Activated naive CD8-positive, alpha-beta T cell treated with anti-CD3 and anti-CD28 coated beads, Interleukin-2, amount 50 U/mL, for 24 hours (primary cell): ENCODE data around the gene LOXL4.

ENCODE experiments used
- ATAC-seq: fragments of 150-1000 bp; cut with Tn5 transposase; one replicate; pipeline ENCODE4 v1.10.0; 2021
- DNase-seq: peaks from one replicate; pipeline ENCODE4 v3.0.0; 2021
- H3K27ac Mint-ChIP-seq: one replicate; pipeline ENCODE4 v1.8.0; 2021; ENCODE audit warnings: mild to moderate bottlenecking, mixed read lengths
- H3K27me3 Mint-ChIP-seq: one replicate; pipeline ENCODE4 v1.8.0; 2021; ENCODE audit warnings: mixed read lengths
- H3K36me3 Mint-ChIP-seq: one replicate; pipeline ENCODE4 v1.8.0; 2021; ENCODE audit warnings: low read depth, mixed read lengths
- H3K4me1 Mint-ChIP-seq: one replicate; pipeline ENCODE4 v1.8.0; 2021; ENCODE audit warnings: mixed read lengths
- H3K4me3 Mint-ChIP-seq: one replicate; pipeline ENCODE4 v1.8.0; 2021; ENCODE audit warnings: mild to moderate bottlenecking, moderate library complexity, mixed read lengths
- H3K9me3 Mint-ChIP-seq: one replicate; pipeline ENCODE4 v1.8.0; 2021; ENCODE audit warnings: mixed read lengths

The LOXL4 gene

DNA sequence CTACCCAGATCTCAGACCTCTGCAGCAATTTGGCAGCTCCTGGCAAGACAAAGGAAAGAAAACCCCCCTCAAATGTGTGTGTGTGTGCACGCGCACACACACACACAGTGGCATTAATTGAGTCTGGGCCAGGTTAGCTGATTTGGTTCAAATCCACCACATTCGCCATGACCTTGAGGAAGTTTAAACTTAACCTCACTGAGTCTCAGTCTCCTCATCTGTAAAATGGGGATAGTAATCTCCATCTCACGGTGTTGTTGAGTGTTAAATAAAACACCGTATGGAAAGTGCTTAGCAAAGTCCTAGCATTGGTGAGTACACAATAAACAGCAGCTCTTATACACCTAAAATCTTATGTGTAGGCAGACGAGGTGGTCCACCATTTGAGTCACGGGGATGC is 4.9 kb downstream of the LOXL4 start:
- Mint-ChIP-seq H3K27me3 (peaks cover 16% of the 10 kb centered on the region), H3K4me1 (no peaks in the 10 kb centered on the region), H3K9me3 (no peaks in the 10 kb centered on the region), H3K27ac (no peak overlapping the region), H3K4me3 (no peak overlapping the region), H3K36me3 (no peaks in the 10 kb centered on the region)
- ATAC-seq (no peak), DNase-seq (no peak)

DNA sequence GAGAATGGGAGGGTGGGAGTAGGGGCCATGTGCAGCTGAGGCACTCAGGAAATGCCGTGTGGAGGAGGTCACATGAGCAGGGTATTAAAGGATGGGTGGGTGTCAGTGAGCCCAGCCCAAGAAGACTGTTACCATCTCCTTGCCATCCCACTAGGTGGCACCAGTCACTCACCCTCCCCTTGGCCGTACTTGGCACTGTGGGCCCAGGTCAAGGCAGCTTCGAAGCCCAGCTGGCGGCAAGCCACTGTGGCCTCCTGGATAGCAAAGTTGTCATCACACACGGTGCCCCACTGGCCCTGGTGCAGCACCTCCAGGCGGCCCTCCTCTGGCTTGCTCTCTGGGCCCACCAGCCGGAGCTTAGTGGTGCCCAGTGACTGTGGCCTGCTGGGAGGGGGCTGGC is 5.4 kb downstream of the LOXL4 start:
- ATAC-seq, result no peak
- Mint-ChIP-seq H3K27ac (no peak overlapping the region), H3K9me3 (no peaks in the 10 kb centered on the region), H3K4me3 (no peak overlapping the region), H3K4me1 (no peaks in the 10 kb centered on the region), H3K36me3 (no peaks in the 10 kb centered on the region), H3K27me3 (peaks cover 13% of the 10 kb centered on the region)
- DNase-seq, result peak; percentile 14

DNA sequence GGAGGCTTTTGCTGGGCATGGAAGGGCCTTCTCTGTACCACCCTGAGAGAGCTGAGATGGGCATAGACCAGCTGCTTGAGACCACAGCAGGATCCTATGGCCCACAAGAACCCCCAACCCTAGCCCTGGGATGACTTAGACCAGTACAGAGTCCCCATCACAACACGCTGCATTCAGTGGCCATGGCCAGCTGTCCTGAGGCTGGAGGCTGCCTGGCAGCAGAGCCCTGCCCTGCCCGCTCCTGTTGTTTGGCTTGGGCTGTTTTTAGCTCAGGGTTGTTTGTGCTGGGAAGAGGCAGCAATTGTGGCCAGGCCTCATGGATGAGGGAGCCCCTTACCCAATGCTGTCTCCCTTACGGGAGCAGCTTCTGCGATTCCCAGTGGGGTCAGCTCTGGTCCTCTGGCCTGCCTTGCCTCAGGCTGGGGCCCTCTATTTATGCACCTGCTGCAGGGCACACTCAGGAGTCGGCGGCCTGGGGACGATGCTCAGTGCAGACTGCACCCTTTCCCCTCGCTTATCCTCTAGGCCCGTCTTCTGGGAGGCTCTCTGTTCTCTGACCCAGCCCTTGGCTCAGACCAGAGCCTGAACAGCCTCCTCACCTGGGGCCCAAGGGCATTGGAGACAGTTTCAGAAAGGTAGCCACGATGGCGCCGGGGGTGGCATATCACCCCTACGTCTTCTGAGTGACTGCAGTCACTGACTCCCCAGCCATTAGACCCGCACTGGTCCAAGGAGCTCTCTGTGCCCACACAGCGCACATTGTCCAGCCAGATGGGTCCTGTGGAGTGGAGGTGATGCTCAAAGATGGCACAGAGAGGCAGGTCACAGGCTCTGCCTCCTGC is 6.3 kb downstream of the LOXL4 start:
- Mint-ChIP-seq H3K27ac (no peak overlapping the region), H3K9me3 (no peaks in the 10 kb centered on the region), H3K4me1 (no peaks in the 10 kb centered on the region), H3K4me3 (no peak overlapping the region), H3K36me3 (no peaks in the 10 kb centered on the region), H3K27me3 (peaks cover 6% of the 10 kb centered on the region)
- no peak for ATAC-seq
- DNase-seq, result no peak

DNA sequence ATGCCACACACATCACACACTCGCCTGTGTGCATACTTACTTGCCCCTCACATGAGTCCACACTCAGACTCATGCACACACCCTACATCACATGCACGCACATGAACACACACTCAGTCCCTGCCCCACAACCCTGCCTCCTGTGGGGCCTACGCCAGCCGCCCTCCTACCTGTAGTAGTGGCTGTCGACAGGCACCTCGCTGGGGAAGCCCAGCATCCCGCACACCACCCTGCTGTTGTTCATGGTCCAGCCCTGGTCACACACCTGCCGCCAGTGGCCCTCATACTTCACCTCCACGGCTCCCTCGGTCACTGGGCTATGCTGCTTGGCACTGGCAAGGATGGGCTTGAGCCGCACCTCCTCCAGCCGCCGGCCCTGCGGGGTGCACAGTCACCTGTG is 7.2 kb downstream of the LOXL4 start:
- Mint-ChIP-seq H3K36me3 (peaks cover 3% of the 10 kb centered on the region), H3K27me3 (no peaks in the 10 kb centered on the region), H3K27ac (no peak overlapping the region), H3K9me3 (no peaks in the 10 kb centered on the region), H3K4me1 (no peaks in the 10 kb centered on the region), H3K4me3 (no peak overlapping the region)
- peak; percentile 10 for ATAC-seq
- no peak for DNase-seq

DNA sequence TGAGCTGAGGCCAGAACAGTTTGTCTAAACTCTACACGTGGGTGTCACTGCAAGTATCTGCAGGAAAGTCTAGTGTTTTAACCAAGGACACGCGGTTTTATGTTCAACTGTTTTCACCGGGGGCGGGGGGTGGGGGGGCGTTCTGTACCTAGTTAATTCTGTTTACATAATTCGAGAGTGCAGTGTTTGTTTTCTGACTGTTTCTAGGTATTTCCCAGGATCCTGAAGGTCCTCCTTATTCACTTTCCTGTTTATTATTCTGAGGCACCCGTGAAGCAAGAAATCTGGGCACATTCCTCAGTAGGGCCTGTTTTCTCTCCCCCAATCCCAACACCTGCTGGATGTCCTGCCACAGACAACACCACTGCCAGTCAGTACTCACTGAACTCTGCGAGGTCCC is 7.6 kb downstream of the LOXL4 start:
- Mint-ChIP-seq H3K4me1 (no peaks in the 10 kb centered on the region), H3K9me3 (no peaks in the 10 kb centered on the region), H3K36me3 (peaks cover 3% of the 10 kb centered on the region), H3K27me3 (no peaks in the 10 kb centered on the region), H3K27ac (no peak overlapping the region), H3K4me3 (no peak overlapping the region)
- DNase-seq (no peak), ATAC-seq (no peak)

DNA sequence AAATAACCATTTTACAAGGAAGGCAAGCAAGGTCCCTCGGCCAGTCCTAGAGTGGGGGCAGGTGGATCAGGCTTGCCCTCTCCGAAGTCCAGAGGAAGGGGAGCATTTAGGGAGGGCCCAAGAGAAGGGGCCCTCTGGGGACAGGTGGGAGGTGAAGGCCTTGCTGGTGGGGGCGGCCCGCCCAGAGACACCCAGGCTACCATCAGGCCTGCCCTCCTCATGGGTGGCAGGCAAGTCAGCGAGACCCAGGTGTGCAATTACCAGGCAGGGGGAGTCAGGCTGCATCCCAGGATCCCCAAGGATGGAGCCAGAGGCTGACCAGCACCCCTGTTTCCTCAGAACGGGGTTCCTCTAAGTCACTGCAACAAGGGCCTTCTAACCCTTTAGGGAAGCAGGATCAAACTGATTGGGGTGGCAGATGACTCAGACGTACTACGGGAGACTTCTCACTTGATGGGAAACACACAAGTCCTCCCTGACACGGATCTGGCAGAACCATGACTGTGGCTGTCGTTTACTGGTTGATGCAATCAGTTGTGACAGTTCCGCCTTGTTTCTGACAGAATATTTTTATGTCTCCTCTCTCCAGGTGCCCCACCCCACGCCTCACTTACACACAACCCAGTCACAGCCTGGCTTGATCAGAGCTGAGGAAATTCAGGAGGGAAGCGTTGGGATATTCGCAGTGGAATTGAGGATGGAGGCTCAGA is 8.2 kb downstream of the LOXL4 start:
- no peak overlapping the region for H3K27ac Mint-ChIP-seq
- no peaks in the 10 kb centered on the region for H3K27me3 Mint-ChIP-seq
- DNase-seq, result no peak

DNA sequence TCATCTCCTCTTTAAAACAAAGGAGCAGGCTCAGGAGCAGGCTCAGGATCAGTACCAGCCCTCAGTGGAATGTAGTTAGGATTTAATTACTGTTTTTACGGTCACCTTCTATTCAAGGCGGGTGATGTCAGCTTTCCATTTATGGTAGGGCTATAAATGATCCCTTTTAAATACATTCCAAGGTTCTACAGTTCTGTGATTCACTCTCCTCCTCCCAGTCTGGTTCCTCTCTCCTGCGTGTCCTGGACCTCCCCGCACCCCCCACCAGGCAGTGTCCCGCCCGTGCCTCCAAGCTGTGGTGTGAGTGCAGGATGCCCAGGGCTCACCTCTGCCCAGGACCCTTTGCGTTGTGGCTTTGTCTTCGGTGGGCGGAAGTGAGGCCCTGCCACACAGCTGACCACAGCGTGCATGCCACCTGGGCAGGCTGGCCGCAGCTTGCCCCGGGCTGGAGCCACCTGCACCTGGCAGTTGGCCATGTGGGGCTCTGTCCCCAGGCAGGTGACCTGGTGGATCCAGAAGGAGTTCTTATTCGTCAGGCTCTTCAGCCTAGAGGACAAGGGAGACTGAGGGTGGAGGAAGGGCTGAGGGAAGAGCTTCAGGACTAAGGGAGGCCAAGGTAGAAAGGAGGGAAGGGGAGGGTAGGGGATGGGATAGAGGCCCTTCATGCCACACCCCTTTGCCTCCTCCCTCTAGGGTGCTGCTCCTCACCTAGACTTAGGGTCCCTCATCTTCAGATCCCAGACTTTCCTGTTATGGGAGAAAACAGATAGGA is 9.1 kb downstream of the LOXL4 start:
- Mint-ChIP-seq H3K4me3 (no peak overlapping the region), H3K36me3 (peaks cover 3% of the 10 kb centered on the region), H3K4me1 (no peaks in the 10 kb centered on the region), H3K27me3 (no peaks in the 10 kb centered on the region), H3K9me3 (no peaks in the 10 kb centered on the region), H3K27ac (no peak overlapping the region)
- DNase-seq (no peak), ATAC-seq (no peak)

More for the DNA sequence above, 8.2 kb downstream of the LOXL4 start:
- no peak for ATAC-seq
- no peaks in the 10 kb centered on the region for H3K9me3 Mint-ChIP-seq
- peaks cover 3% of the 10 kb centered on the region for H3K36me3 Mint-ChIP-seq
- no peak overlapping the region for H3K4me3 Mint-ChIP-seq
- no peaks in the 10 kb centered on the region for H3K4me1 Mint-ChIP-seq

DNA sequence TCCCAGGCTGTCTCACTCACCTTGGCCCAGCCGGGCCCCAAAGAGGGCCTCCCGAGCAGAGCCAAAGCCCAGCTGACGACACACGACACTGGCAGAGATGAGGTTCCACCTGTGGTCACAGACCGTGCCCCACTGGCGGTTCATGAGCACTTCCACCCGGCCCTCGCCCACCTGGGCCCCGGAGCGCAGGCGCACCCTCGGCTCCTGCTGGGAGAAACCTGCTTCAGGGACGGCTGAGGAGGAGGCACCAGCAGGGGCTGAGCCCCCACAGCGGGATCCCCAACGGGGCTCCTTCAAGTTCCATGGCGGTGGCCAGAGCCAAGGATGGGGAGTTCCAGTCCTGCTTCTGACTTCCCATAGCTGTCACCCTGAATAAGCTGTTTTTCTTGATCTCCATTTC is 10.0 kb downstream of the LOXL4 start:
- H3K36me3 Mint-ChIP-seq, result peaks cover 3% of the 10 kb centered on the region
- H3K4me3 Mint-ChIP-seq, result no peak overlapping the region
- no peaks in the 10 kb centered on the region for H3K9me3 Mint-ChIP-seq
- H3K4me1 Mint-ChIP-seq, result no peaks in the 10 kb centered on the region
- no peaks in the 10 kb centered on the region for H3K27me3 Mint-ChIP-seq
- ATAC-seq (no peak), DNase-seq (no peak)
- H3K27ac Mint-ChIP-seq, result no peak overlapping the region

DNA sequence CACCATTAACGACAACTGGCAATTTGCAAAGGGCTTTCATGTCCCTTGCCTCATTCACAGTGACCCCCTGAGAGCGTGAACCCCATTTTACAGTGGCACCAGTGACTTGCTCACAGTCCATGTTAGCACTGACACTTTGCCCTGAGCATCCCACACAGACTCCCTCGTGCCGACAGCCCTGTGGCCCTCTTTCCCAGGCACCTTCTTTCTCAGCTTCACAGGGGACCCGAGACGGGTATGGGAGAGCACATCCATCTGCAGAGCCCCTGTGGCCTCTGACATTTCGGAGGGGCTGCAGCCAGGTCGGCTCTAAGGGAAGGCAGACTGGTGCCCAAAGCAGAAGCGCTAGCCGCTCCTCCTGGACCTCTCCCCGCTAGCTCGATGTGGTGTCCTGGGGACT is 10.8 kb downstream of the LOXL4 start:
- Mint-ChIP-seq H3K36me3 (peaks cover 3% of the 10 kb centered on the region), H3K9me3 (no peaks in the 10 kb centered on the region), H3K27ac (no peak overlapping the region), H3K27me3 (no peaks in the 10 kb centered on the region), H3K4me1 (no peaks in the 10 kb centered on the region), H3K4me3 (no peak overlapping the region)
- ATAC-seq (no peak), DNase-seq (no peak)

DNA sequence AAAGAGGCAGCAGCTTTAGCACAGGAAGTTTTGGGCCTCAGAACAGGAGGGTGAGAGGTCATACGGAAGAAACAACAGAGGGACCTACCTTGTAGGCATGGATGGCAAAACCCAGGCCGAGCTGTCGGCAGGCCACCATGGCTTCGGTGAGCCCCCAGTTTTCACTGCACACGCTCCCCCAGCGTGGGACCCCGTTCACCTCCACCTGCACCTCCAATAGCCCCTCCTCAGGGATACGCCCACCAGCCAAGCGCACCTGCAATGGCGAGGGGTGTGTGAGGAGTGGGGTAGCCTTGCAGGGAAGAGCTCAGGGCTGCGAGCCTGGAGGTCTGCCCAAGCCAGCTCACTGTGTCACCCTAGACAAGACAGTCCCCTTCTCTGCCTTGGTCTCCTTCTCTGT is 11.3 kb downstream of the LOXL4 start:
- Mint-ChIP-seq H3K27me3 (no peaks in the 10 kb centered on the region), H3K4me1 (no peaks in the 10 kb centered on the region), H3K27ac (no peak overlapping the region), H3K36me3 (peaks cover 3% of the 10 kb centered on the region), H3K9me3 (no peaks in the 10 kb centered on the region), H3K4me3 (no peak overlapping the region)
- DNase-seq (no peak), ATAC-seq (no peak)

DNA sequence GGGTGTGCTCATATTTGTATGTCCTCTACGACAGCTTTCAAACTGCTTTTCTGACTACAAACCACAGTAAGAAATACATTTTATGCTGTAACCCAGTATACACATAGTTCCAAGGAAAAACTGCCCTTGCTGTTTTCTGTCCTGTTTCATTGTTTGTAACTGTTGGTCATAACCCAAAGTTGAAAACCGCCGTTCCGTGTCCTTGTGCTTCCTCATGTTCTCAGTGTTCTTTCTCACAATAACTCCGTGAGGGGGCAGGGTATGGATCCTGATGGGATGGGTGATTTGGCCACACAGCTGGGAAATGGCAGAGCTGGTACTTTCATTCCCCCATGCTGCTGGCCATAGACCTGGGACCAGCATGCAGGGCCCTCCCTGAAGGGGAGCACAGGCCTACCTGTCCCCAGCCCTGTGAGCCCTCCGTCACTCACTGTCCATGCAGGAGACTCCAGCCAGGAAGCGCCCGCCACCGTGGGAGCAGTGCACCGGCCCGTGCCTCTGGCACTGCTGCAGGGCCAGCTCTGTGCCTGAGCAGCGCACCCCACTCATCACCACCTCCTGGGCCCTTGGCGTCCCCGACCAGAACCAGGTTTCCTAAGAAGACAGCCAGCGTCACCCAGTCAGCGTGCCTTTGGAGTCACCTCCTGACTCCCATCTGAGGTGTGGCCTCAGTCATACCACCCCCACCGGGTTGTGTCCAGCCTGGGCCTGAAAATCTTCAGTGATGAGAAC is 12.7 kb downstream of the LOXL4 start:
- ATAC-seq (no peak), DNase-seq (no peak)
- H3K27ac Mint-ChIP-seq, result no peak overlapping the region
- H3K4me3 Mint-ChIP-seq, result no peak overlapping the region
- H3K36me3 Mint-ChIP-seq, result peaks cover 3% of the 10 kb centered on the region
- no peaks in the 10 kb centered on the region for H3K9me3 Mint-ChIP-seq
- no peaks in the 10 kb centered on the region for H3K27me3 Mint-ChIP-seq
- no peaks in the 10 kb centered on the region for H3K4me1 Mint-ChIP-seq

DNA sequence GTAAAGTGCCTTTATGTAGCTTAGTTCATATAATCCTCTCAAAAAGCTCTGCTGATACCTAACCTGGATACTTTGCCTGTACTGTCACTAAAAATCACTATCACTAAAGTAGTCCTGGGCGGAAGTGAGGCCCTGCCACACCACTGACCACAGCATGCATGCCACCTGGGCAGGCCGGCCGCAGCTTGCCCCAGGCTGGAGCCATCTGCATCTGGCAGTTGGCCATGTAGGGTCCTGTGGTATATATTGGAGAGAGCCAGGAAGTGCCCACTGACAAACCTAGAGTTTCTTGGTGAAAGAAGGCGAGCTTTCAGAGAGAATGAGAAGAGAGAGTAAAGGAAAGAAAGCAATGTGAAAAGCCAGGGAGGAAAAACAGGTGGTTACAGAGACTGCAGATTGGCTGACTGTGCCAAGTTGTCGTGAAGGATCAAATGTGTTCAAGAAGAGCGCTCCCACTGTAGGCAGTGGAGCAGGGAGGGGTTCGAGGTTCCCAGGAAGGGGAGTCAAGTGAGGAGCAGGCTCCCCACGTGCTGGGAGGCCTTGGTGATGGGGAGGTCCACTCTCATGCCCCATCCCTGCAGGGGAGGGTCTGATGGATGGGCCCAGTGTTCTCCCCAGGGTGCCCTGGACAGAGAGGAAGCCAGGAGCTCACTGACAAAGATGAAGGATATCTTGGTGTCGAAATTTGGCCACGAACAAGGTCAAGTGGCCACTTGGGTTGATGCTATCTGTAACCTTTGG is 13.6 kb downstream of the LOXL4 start:
- no peak overlapping the region for H3K27ac Mint-ChIP-seq
- DNase-seq (no peak), ATAC-seq (no peak)
- no peaks in the 10 kb centered on the region for H3K27me3 Mint-ChIP-seq
- H3K4me3 Mint-ChIP-seq, result no peak overlapping the region
- H3K36me3 Mint-ChIP-seq, result peaks cover 3% of the 10 kb centered on the region
- no peaks in the 10 kb centered on the region for H3K4me1 Mint-ChIP-seq
- no peaks in the 10 kb centered on the region for H3K9me3 Mint-ChIP-seq

DNA sequence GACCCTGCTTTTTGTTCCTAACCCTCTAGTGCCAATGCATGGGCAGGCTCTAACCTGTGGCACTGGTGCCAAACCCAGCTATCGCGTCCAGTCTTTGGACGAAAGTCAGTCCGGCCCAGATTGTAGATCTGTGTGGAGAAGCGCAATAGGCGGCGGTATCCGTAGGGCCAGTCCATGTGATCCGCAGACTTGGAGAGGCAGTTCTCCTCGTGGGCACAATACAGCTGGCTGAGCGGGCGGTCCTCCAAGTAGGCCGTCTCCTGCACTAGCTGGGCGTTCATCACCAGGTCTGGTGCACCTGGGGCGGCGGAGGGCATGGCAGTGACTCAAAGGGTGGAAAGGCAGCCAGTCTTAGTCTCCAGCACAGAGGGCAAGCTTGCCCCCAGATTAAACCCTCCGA is 14.5 kb downstream of the LOXL4 start:
- Mint-ChIP-seq H3K4me3 (no peak overlapping the region), H3K27ac (no peak overlapping the region), H3K4me1 (no peaks in the 10 kb centered on the region), H3K27me3 (no peaks in the 10 kb centered on the region), H3K9me3 (no peaks in the 10 kb centered on the region), H3K36me3 (peaks cover 4% of the 10 kb centered on the region)
- no peak for DNase-seq
- ATAC-seq, result no peak

DNA sequence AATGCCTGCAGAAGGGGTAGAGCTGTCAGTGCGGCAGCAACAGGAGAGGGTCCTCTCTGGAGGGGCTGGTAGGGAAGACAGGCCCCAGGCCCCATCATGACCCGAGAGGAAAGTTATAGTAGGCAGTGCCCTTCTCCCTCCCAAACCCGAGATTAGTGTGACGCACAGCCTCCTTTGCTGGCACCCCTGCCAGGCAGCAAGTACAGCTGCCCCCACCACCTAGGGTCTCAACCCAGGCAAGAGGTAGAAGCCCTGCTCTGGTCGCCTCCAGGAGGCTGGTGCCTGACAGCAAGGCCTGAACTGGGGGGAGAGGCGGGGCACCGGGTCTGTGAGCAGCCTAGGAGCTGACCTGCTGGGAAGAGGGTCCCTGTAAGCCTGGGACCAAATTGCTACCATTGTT is 15.5 kb downstream of the LOXL4 start:
- Mint-ChIP-seq H3K4me1 (no peaks in the 10 kb centered on the region), H3K4me3 (no peak overlapping the region), H3K9me3 (no peaks in the 10 kb centered on the region), H3K36me3 (peaks cover 6% of the 10 kb centered on the region), H3K27me3 (no peaks in the 10 kb centered on the region), H3K27ac (no peak overlapping the region)
- ATAC-seq (no peak), DNase-seq (no peak)
